HEK293 (cell line): ENCODE data around the gene TCF7.
A peak's percentile ranks its signal among the peaks of the same experiment; 100 is the strongest.
"Not testable (repeated sequence)": the region's sequence is repeated elsewhere in the genome, so short reads cannot be mapped to it uniquely, and the experiment has no call there.

ENCODE experiments used
- CTCF ChIA-PET: fragments of 350-600 bp; formaldehyde crosslinking; extraction: SDS; loops from one replicate; lab custom pipeline; 2021; ENCODE audit warnings: antibody characterized with exemption; lab: Yijun Ruan, JAX
- POLR2A ChIA-PET: fragments of 300-600 bp; formaldehyde crosslinking; extraction: SDS; loops from one replicate; lab custom pipeline; 2020; ENCODE audit warnings: antibody characterized with exemption, inconsistent platforms; lab: Yijun Ruan, JAX
- H3K27ac ChIP-seq: fragments of 200-500 bp; sonication (Bioruptor generic); 2 replicates; pipeline ENCODE4 v1.5.1; 2014; ENCODE audit warnings: low read depth, low read length, control low read depth, inconsistent platforms; ENCODE audit errors: extremely low read depth
- H3K36me3 ChIP-seq, 2 experiments: fragments of 200-500 bp in 1 of 2; sonication (Bioruptor generic) in 1 of 2; 1 replicate in 1 of 2; 2 replicates in 1 of 2; pipeline ENCODE4 v1.5.1; 2014 to 2017; ENCODE audit warnings: inconsistent platforms in 2 of 2, low read length in 2 of 2; ENCODE audit not compliant: control insufficient read depth in 2 of 2, insufficient read depth in 1 of 2
- H3K4me1 ChIP-seq: fragments of 200-500 bp; sonication (Bioruptor generic); 2 replicates; pipeline ENCODE4 v1.5.1; 2014; ENCODE audit warnings: mild to moderate bottlenecking, low read length, inconsistent platforms; ENCODE audit not compliant: control insufficient read depth, insufficient read depth
- H3K4me3 ChIP-seq: 2 replicates; pipeline ENCODE4 v1.5.1; 2011; ENCODE audit warnings: low read depth, mild to moderate bottlenecking, control low read depth, low read length, moderate library complexity
- H3K9me3 ChIP-seq: fragments of 200-500 bp; sonication (Bioruptor generic); 2 replicates; pipeline ENCODE4 v1.5.1; 2014; ENCODE audit warnings: low read depth, low read length, inconsistent platforms; ENCODE audit not compliant: control insufficient read depth, insufficient read depth
- GFI1B ChIP-seq: fragments of 450-650 bp; formaldehyde crosslinking; IDR thresholded peaks from 2 replicates; pipeline ENCODE4 v1.5.1; 2016; ENCODE audit warnings: missing biosample characterization, missing genetic modification characterization
- HOXC10 ChIP-seq: sonication (generic); formaldehyde crosslinking; IDR thresholded peaks from 2 replicates; pipeline ENCODE4 v1.8.1; 2023; ENCODE audit warnings: mild to moderate bottlenecking, missing genetic modification reagents
- IKZF3 ChIP-seq: fragments of 450-650 bp; IDR thresholded peaks from 2 replicates; pipeline ENCODE4 v1.5.0; 2018; ENCODE audit warnings: missing biosample characterization, mild to moderate bottlenecking, missing genetic modification characterization, moderate library complexity
- KLF1 ChIP-seq: fragments of 450-650 bp; formaldehyde crosslinking; IDR thresholded peaks from 2 replicates; pipeline ENCODE4 v1.5.1; 2016; ENCODE audit warnings: missing biosample characterization, missing genetic modification characterization
- MYNN ChIP-seq: fragments of 450-650 bp; formaldehyde crosslinking; IDR thresholded peaks from 2 replicates; pipeline ENCODE4 v1.5.1; 2016; ENCODE audit warnings: missing biosample characterization, missing genetic modification characterization, borderline replicate concordance
- MZF1 ChIP-seq: fragments of 450-650 bp; formaldehyde crosslinking; IDR thresholded peaks from 2 replicates; pipeline ENCODE4 v1.5.1; 2017; ENCODE audit warnings: missing biosample characterization, missing genetic modification characterization, borderline replicate concordance
- PATZ1 ChIP-seq: fragments of 450-650 bp; formaldehyde crosslinking; IDR thresholded peaks from 2 replicates; pipeline ENCODE4 v1.5.1; 2016; ENCODE audit warnings: missing biosample characterization, missing genetic modification characterization
- PRDM10 ChIP-seq: fragments of 450-650 bp; formaldehyde crosslinking; IDR thresholded peaks from 2 replicates; pipeline ENCODE4 v1.5.1; 2016; ENCODE audit warnings: missing biosample characterization, missing genetic modification characterization
- RBAK ChIP-seq: fragments of 450-650 bp; formaldehyde crosslinking; IDR thresholded peaks from 2 replicates; pipeline ENCODE4 v1.5.1; 2016; ENCODE audit warnings: missing biosample characterization, missing genetic modification characterization
- TSHZ1 ChIP-seq: fragments of 450-650 bp; formaldehyde crosslinking; IDR thresholded peaks from 2 replicates; pipeline ENCODE4 v1.5.1; 2016; ENCODE audit warnings: missing biosample characterization, missing genetic modification characterization, borderline replicate concordance
- ZFHX2 ChIP-seq: fragments of 450-650 bp; formaldehyde crosslinking; conservative IDR thresholded peaks from 2 replicates; pipeline ENCODE4 v1.5.1; 2016; ENCODE audit warnings: missing biosample characterization, missing genetic modification characterization
- ZNF184 ChIP-seq: fragments of 450-650 bp; IDR thresholded peaks from 2 replicates; pipeline ENCODE4 v1.5.1; 2018; ENCODE audit warnings: missing biosample characterization, mild to moderate bottlenecking, missing genetic modification characterization
- ZNF239 ChIP-seq: fragments of 450-650 bp; formaldehyde crosslinking; IDR thresholded peaks from 2 replicates; pipeline ENCODE4 v1.5.1; 2016; ENCODE audit warnings: missing biosample characterization, missing genetic modification characterization
- ZNF366 ChIP-seq: fragments of 450-650 bp; formaldehyde crosslinking; conservative IDR thresholded peaks from 2 replicates; pipeline ENCODE4 v1.5.1; 2016; ENCODE audit warnings: missing biosample characterization, missing genetic modification characterization
- ZNF398 ChIP-seq: fragments of 450-650 bp; formaldehyde crosslinking; IDR thresholded peaks from 2 replicates; pipeline ENCODE4 v1.5.1; 2017; ENCODE audit warnings: missing biosample characterization, missing genetic modification characterization
- ZNF621 ChIP-seq: fragments of 450-650 bp; formaldehyde crosslinking; IDR thresholded peaks from 2 replicates; pipeline ENCODE4 v1.5.1; 2017; ENCODE audit warnings: missing biosample characterization, missing genetic modification characterization
- ZNF629 ChIP-seq: fragments of 450-650 bp; formaldehyde crosslinking; IDR thresholded peaks from 2 replicates; pipeline ENCODE4 v1.5.1; 2017; ENCODE audit warnings: missing biosample characterization, missing genetic modification characterization
- ZNF677 ChIP-seq: fragments of 450-650 bp; IDR thresholded peaks from 2 replicates; pipeline ENCODE4 v1.5.0; 2018; ENCODE audit warnings: missing biosample characterization, mild to moderate bottlenecking, missing genetic modification characterization, moderate library complexity
- ZNF792 ChIP-seq: fragments of 450-650 bp; formaldehyde crosslinking; IDR thresholded peaks from 2 replicates; pipeline ENCODE4 v1.5.1; 2016; ENCODE audit warnings: missing biosample characterization, missing genetic modification characterization

TCF7 gene

GRCh38 chr5:134152173-134152832 is 37.8 kb downstream of the TCF7 start:
- ChIA-PET POLR2A (interaction anchor here (0.8 kb wide), 1 partner anchor 12 kb away, joined by 3 read pairs; no protein-coding TSS in a partner anchor), CTCF (interaction anchor here (0.5 to 3.0 kb wide), 7 partner anchors 9 to 435 kb away, joined by 3 to 24 read pairs (median 4); no protein-coding TSS in a partner anchor)
- H3K4me1 ChIP-seq, H3K27ac ChIP-seq, H3K9me3 ChIP-seq, H3K4me3 ChIP-seq: not testable (repeated sequence)
- peaks cover 37 to 89% of the 10 kb centered on the region in 2 experiments for H3K36me3 ChIP-seq

- POLR2A ChIA-PET = interaction anchor here (0.7 to 1.1 kb wide), 2 partner anchors 21 to 24 kb away, joined by 4 to 5 read pairs; partner anchors contain the start of gene SKP1
- TF ChIP-seq ZNF677 (tag by site-specific recombination) = no peak
- TF ChIP-seq ZNF621 = no peak
- TF ChIP-seq RBAK (tag by site-specific recombination) = no peak
- no peak for TF ChIP-seq IKZF3
- no peak for TF ChIP-seq ZFHX2
- no peak for TF ChIP-seq ZNF239 (tag by site-specific recombination)
- TF ChIP-seq MYNN (tag by site-specific recombination) = no peak
- no peak for TF ChIP-seq ZNF792 (tag by site-specific recombination)
- TF ChIP-seq HOXC10 (CRISPR knock-in tag) = no peak
- no peak for TF ChIP-seq PATZ1 (tag by site-specific recombination)
- no peak for TF ChIP-seq MZF1 (tag by site-specific recombination)
- no peak for TF ChIP-seq ZNF184
- H3K4me3 ChIP-seq = no peak overlapping the region
- H3K4me1 ChIP-seq = peaks cover 6% of the 10 kb centered on the region; the same call in 1 of the 2 replicates
- CTCF ChIA-PET = interaction anchor here (0.6 to 3.0 kb wide), 10 partner anchors 8 to 962 kb away, joined by 3 to 24 read pairs (median 4); no protein-coding TSS in a partner anchor
- H3K36me3 ChIP-seq = peaks cover 44 to 89% of the 10 kb centered on the region in 2 experiments
- no peak overlapping the region for H3K27ac ChIP-seq
- H3K9me3 ChIP-seq = no peaks in the 10 kb centered on the region
These were observed 38.8 kb downstream of the TCF7 start for GRCh38 chr5:134153241-134153640.

- H3K4me3 ChIP-seq = no peak overlapping the region
- H3K9me3 ChIP-seq = no peaks in the 10 kb centered on the region
- ChIA-PET POLR2A (interaction anchor here (0.7 to 1.1 kb wide), 2 partner anchors 21 to 24 kb away, joined by 4 to 5 read pairs; partner anchors contain the start of gene SKP1), CTCF (interaction anchor here (0.7 to 3.0 kb wide), 9 partner anchors 8 to 962 kb away, joined by 3 to 24 read pairs (median 4); no protein-coding TSS in a partner anchor)
- H3K36me3 ChIP-seq = peaks cover 48 to 92% of the 10 kb centered on the region in 2 experiments
- peaks cover 2% of the 10 kb centered on the region; the same call in 1 of the 2 replicates for H3K4me1 ChIP-seq
- 0 out of 2 replicates have a peak overlapping the region, but pooled peaks have one; percentile 16 for H3K27ac ChIP-seq
- TF ChIP-seq KLF1 (tag by site-specific recombination) (no peak), PRDM10 (tag by site-specific recombination) (no peak), ZNF398 (peak; percentile 30; the same call in 1 of the 2 replicates), ZNF366 (peak; percentile 32; the same call in 1 of the 2 replicates), TSHZ1 (tag by site-specific recombination) (no peak), ZNF629 (tag by site-specific recombination) (peak; percentile 79), GFI1B (tag by site-specific recombination) (no peak)
These were observed 39.2 kb downstream of the TCF7 start for GRCh38 chr5:134153657-134154056.
